OCI-LY3 (cell line): ENCODE data around the gene MYL12A.
"Not testable (repeated sequence)": the region's sequence is repeated elsewhere in the genome, so short reads cannot be mapped to it uniquely, and the experiment has no call there.

Experiments
- H2AFZ ChIP-seq: fragments of 200-600, 300-600 bp; shearing (Covaris generic); 2 replicates; pipeline ENCODE4 v1.6.0; 2014; ENCODE audit warnings: antibody characterized with exemption, low read depth, low read length
- H3K27ac ChIP-seq: fragments of 200-600, 300-600 bp; sonication (generic); 2 replicates; pipeline ENCODE4 v1.5.1; 2014; ENCODE audit warnings: mild to moderate bottlenecking, low read length, moderate library complexity, mixed read lengths
- H3K27me3 ChIP-seq: fragments of 200-600, 300-600 bp; sonication (generic); 2 replicates; pipeline ENCODE4 v1.6.1; 2014; ENCODE audit warnings: low read depth, low read length, mixed read lengths
- H3K36me3 ChIP-seq: fragments of 200-600, 300-600 bp; sonication (generic); replicated peaks from 2 replicates; pipeline ENCODE3; 2014; ENCODE audit warnings: low read depth, low read length, mixed read lengths
- H3K4me1 ChIP-seq: fragments of 300-600, 200-600 bp; sonication (generic); 2 replicates; pipeline ENCODE4 v1.6.1; 2014; ENCODE audit warnings: low read length, mixed read lengths
- H3K4me2 ChIP-seq: fragments of 200-600, 300-600 bp; sonication (generic); 2 replicates; pipeline ENCODE4 v1.6.1; 2014; ENCODE audit warnings: low read length, mixed read lengths
- H3K4me3 ChIP-seq: fragments of 300-600, 200-600 bp; sonication (generic); 2 replicates; pipeline ENCODE4 v1.5.1; 2014; ENCODE audit warnings: antibody characterized with exemption, mild to moderate bottlenecking, low read length, moderate library complexity
- H3K79me2 ChIP-seq: fragments of 300-600, 200-600 bp; shearing (Covaris generic); 2 replicates; pipeline ENCODE4 v1.6.1; 2014; ENCODE audit warnings: mild to moderate bottlenecking, low read length, mixed read lengths
- H3K9ac ChIP-seq: fragments of 300-600, 200-600 bp; shearing (Covaris generic); 2 replicates; pipeline ENCODE4 v1.6.0; 2014; ENCODE audit warnings: mild to moderate bottlenecking, low read length, moderate library complexity
- H3K9me3 ChIP-seq: fragments of 200-600, 300-600 bp; shearing (Covaris generic); 2 replicates; pipeline ENCODE4 v1.6.1; 2014; ENCODE audit warnings: low read length, mixed read lengths; ENCODE audit not compliant: insufficient read depth
- H4K20me1 ChIP-seq: fragments of 200-600, 300-600 bp; sonication (generic); 2 replicates; pipeline ENCODE4 v1.6.1; 2016; ENCODE audit warnings: low read length, mixed read lengths; ENCODE audit not compliant: insufficient read depth
- EZH2phosphoT487 ChIP-seq: fragments of 200-600 bp; shearing (Covaris generic); IDR thresholded peaks from 2 replicates; pipeline ENCODE4 v1.6.1; 2018; ENCODE audit warnings: antibody characterized with exemption, mixed run types, low read depth
- TF ChIP-seq, protein P1 (sequence below): fragments of 200-600, 300-600 bp; sonication (generic); IDR thresholded peaks from 2 replicates; pipeline ENCODE4 v1.5.1; 2014; ENCODE audit warnings: antibody characterized with exemption, low read length, low read depth

MYL12A gene

GRCh38 chr18:3273042-3273441, 25.4 kb downstream of the MYL12A start:
- no peaks in the 10 kb centered on the region for H3K9me3 ChIP-seq
- H3K4me1 ChIP-seq: peaks cover 24% of the 10 kb centered on the region
- H3K4me2 ChIP-seq: no peak overlapping the region
- no peak overlapping the region for H3K4me3 ChIP-seq
- peaks cover 25% of the 10 kb centered on the region; the same call in 1 of the 2 replicates for H4K20me1 ChIP-seq
- no peaks in the 10 kb centered on the region for H3K27me3 ChIP-seq
- peaks cover 45% of the 10 kb centered on the region for H3K79me2 ChIP-seq
- TF ChIP-seq, protein P1, sequence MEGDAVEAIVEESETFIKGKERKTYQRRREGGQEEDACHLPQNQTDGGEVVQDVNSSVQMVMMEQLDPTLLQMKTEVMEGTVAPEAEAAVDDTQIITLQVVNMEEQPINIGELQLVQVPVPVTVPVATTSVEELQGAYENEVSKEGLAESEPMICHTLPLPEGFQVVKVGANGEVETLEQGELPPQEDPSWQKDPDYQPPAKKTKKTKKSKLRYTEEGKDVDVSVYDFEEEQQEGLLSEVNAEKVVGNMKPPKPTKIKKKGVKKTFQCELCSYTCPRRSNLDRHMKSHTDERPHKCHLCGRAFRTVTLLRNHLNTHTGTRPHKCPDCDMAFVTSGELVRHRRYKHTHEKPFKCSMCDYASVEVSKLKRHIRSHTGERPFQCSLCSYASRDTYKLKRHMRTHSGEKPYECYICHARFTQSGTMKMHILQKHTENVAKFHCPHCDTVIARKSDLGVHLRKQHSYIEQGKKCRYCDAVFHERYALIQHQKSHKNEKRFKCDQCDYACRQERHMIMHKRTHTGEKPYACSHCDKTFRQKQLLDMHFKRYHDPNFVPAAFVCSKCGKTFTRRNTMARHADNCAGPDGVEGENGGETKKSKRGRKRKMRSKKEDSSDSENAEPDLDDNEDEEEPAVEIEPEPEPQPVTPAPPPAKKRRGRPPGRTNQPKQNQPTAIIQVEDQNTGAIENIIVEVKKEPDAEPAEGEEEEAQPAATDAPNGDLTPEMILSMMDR: no peak
- no peak for TF ChIP-seq EZH2phosphoT487
- H3K27ac ChIP-seq: no peak overlapping the region
- no peak overlapping the region for H2AFZ ChIP-seq
- no peak overlapping the region for H3K9ac ChIP-seq
- peaks cover 31% of the 10 kb centered on the region for H3K36me3 ChIP-seq

DNA sequence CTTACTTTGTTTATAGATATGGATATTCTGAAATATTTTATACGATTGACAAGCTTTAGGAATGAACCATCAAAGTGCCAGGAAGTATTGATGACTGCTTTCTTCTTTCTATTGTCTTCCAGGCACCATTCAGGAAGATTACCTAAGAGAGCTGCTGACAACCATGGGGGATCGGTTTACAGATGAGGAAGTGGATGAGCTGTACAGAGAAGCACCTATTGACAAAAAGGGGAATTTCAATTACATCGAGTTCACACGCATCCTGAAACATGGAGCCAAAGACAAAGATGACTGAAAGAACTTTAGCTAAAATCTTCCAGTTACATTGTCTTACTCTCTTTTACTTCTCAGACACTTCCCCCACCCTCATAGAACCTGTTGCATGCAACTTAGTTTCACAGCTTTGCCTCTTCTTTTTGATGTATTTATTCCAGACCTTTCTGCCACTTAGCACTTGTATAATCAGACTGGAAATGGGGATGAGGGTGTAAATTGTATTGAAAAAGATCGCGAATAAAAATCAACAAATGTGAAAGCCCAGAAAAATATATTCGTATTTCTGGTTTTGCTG, 30.1 kb downstream of the MYL12A start:
- H4K20me1 ChIP-seq, H3K4me3 ChIP-seq, H3K9ac ChIP-seq, H2AFZ ChIP-seq, H3K9me3 ChIP-seq, H3K79me2 ChIP-seq, H3K27ac ChIP-seq, H3K27me3 ChIP-seq: not testable (repeated sequence)
- H3K4me2 ChIP-seq: peak overlapping the region; percentile 4
- peaks cover 31% of the 10 kb centered on the region for H3K36me3 ChIP-seq
- peaks cover 40% of the 10 kb centered on the region for H3K4me1 ChIP-seq

- H3K27me3 ChIP-seq: no peaks in the 10 kb centered on the region
- peaks cover 40% of the 10 kb centered on the region for H3K4me1 ChIP-seq
- H2AFZ ChIP-seq: no peak overlapping the region
- H3K36me3 ChIP-seq: peaks cover 24% of the 10 kb centered on the region
- peak overlapping the region; percentile 50 for H3K9ac ChIP-seq
- no peaks in the 10 kb centered on the region for H3K79me2 ChIP-seq
- H3K27ac ChIP-seq: peak overlapping the region; percentile 86
- H3K4me3 ChIP-seq: peak overlapping the region; percentile 56
- TF ChIP-seq, protein P1: peak; percentile 33
- TF ChIP-seq EZH2phosphoT487: no peak
- H3K9me3 ChIP-seq: no peaks in the 10 kb centered on the region
- peak overlapping the region; percentile 77 for H3K4me2 ChIP-seq
- no peaks in the 10 kb centered on the region for H4K20me1 ChIP-seq
Observed at GRCh38 chr18:3279201-3280185, 31.9 kb downstream of the MYL12A start.

DNA sequence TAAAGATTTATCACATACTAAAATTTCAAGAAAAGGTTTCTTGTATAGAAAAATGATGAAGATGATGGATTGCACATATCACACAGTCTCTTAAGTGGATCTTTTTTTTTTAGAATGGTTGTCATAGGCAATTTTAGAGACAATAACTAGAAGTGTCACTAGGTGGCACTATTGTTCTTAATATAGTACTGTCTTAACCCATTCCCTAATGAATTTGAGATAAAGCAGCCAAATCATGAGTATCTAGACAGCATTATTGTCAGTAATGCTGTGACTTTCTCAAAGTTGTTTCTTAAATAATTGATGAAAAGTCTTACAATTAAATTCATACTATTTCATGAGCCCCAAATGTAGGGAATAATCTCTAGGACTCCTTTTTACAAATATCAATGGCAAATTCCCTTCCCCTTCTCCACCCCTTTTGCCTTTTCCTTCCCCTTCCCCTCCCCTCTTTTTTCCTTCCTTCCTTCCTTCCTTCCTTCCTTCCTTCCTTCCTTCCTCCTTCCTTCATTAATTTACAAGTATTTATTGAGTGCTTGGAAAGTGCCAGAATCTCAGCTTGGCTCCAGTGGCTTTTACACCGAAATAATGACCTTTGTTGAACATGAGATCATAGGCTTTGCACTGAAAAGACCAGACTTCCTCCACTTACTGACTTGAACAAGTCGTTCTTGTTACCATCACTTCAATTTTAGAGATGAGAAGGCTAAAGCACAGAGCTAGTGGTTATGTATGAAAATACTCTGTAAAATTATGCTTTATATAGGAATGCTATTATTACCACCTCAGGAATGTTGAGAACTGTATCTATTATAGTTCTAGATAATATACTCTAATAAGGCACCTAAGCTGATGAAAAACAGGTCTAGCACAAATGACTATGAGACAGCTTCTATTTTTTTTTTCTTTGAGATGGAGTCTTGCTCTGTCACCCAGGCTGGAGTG, 34.1 kb downstream of the MYL12A start:
- Histone ChIP-seq H3K79me2 (no peaks in the 10 kb centered on the region), H3K4me2 (no peak overlapping the region), H3K27me3 (no peaks in the 10 kb centered on the region), H3K4me1 (peaks cover 50% of the 10 kb centered on the region), H3K9ac (peak overlapping the region; percentile 14; the same call in 1 of the 2 replicates), H3K9me3 (peaks cover 13% of the 10 kb centered on the region), H4K20me1 (no peaks in the 10 kb centered on the region), H3K4me3 (no peak overlapping the region), H2AFZ (no peak overlapping the region), H3K36me3 (peaks cover 18% of the 10 kb centered on the region), H3K27ac (no peak overlapping the region; the same call in 1 of the 2 replicates)
- TF ChIP-seq, protein P1: peak; percentile 81
- no peak for TF ChIP-seq EZH2phosphoT487
